Activated CD8-positive, alpha-beta memory T cell treated with anti-CD3 and anti-CD28 coated beads for 4 hours (primary cell): Measurements from ENCODE around the gene XPR1.
"Not testable (repeated sequence)": the region's sequence is repeated elsewhere in the genome, so short reads cannot be mapped to it uniquely, and the experiment has no call there.

ENCODE experiments used
- DNase-seq, 2 donors: peaks; one replicate each; pipeline ENCODE4 v3.0.0-alpha.2; 2020; ENCODE audit warnings: low read depth in 2 of 2

The XPR1 gene

GRCh38 chr1:180722586-180722985, 90.8 kb downstream of the XPR1 start:
- no peak for DNase-seq

DNA sequence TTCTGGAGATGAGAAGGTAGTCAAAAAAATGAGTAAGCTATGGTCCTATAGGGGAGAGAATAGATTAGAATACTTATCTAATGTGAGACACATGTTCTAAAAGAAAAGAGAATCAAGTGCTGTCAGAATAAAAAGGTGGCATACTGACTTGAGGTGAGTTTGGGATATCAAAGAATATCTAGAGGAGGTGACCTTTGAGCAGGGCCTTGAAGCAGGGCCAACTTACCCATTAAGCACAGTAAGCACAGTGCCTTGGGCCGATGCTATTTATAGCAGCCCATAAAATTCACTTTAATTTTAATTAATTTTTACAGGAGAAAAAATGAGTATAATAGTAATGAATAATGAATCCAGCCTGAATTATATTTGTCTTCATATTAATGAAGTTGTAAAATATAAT, 92.2 kb downstream of the XPR1 start:
- no peak for DNase-seq

DNA sequence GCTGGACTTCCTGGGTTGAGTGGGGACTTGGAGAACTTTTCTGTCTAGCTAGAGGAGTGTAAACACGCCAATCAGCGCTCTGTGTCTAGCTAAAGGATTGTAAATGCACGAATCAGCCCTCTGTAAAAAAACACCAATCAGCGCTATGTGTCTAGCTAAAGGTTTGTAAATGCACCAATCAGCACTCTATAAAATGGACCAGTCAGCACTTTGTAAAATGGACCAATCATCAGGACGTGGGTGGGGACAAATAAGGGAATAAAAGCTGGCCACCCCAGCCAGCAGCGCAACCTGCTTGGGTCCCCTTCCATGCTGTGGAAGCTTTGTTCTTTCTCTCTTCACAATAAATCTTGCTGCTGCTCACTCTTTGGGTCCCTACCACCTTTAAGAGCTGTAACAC, 94.2 kb downstream of the XPR1 start:
- DNase-seq = not testable (repeated sequence)

GRCh38 chr1:180727751-180728150, 95.9 kb downstream of the XPR1 start:
- DNase-seq = not testable (repeated sequence)

GRCh38 chr1:180728472-180729106, 96.8 kb downstream of the XPR1 start:
- DNase-seq = no peak

DNA sequence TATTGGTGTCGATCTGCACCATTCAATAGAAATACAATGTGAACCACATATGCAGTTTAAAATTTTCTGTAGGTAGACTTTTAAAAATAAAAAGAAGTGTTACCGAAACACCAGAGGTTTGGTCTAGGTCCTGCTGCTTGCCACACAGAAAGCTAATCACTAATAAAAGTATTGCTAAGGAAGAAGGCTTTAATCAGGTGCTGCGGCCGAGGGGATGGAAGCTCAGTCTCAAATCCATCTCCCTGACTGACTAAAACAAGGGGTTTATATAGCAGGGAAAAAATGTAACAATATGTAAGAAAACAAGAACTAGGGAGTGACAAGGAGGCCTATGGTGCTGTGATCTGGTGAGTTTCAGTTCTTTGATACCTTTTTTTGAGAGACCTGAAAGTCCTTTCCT, 99.3 kb downstream of the XPR1 start:
- DNase-seq = no peak

- no peak for DNase-seq
Observed at GRCh38 chr1:180732866-180733265, 101.0 kb downstream of the XPR1 start.

DNA sequence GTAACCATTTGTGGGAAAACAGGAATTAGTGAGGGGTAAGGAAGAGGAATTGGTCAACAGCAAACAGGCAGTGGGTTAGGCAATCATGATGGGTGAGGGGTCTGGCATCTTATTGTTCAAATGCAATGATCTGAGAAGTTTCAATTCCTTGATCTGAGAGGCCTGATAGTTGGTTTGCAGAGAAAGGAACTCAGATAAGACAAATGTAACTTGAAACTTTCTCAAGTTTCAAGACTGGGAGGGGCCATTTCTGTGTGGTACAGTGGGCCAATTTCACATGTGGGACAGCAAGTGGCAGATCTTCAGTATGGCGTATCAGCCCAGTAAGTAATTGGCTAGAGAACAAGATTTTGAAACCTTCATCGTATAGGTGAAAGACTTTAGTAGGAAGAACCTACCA, 102.5 kb downstream of the XPR1 start:
- no peak for DNase-seq

DNA sequence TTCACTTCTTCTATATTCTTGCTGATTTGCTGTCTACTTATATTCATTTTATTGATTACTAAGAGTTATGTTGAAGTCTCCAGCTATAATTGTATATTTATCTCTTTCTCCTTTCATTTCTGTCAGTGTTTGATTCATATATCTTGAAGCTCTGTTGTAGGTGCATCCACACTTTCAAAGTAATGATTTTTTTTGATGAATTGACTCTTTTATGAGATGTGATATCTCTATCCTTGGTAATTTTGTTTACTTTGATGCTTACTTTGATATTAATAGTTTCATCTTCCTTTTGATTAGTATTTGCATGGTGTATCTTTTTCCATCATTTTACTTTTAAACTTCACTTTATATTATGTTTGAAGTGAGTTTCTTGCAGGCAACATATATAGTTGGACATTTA, 110.8 kb downstream of the XPR1 start:
- no peak for DNase-seq

- no peak for DNase-seq
Observed at GRCh38 chr1:180743868-180744267, 112.0 kb downstream of the XPR1 start.

- no peak for DNase-seq
Observed at GRCh38 chr1:180745098-180745497, 113.3 kb downstream of the XPR1 start.

DNA sequence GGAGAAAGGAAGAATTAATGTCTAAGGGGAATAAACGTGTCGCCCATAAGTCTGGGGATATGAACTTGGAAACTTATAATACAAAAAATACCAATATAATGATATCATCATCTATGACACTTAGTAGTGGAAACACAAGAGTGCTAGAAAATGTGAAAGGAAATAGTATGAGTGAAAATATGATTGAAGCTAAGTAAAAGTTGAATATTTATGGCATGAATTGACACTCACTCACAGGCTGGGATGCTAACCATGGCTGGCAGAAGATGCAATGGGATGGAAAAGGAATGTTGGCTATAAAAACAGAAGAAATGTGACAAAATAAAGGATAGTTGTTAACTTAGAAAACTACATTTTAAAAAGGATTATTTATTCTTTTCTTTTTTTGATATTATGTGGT, 120.1 kb downstream of the XPR1 start:
- DNase-seq = no peak

DNA sequence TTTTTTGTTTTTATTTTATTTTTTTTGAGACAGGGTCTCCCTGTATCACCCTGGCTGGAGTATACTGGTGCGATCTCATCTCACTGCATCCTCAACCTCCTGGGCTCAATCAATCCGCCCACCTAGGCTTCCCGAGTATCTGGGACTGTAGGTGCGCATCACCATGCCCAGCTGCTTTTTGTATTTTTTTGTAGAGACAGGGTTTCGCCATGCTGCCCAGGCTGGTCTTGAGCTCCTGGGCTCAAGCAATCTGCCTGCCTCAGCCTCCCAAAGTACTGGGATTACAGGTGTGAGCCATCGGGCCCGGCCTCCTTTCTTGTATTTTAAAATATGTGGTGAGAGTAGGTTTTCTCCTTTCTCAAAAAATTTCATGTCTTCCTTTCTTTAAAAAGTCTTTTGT, 122.6 kb downstream of the XPR1 start:
- no peak for DNase-seq

GRCh38 chr1:180757657-180758056, 125.8 kb downstream of the XPR1 start:
- no peak for DNase-seq

GRCh38 chr1:180762796-180763195, 131.0 kb downstream of the XPR1 start:
- DNase-seq = no peak

DNA sequence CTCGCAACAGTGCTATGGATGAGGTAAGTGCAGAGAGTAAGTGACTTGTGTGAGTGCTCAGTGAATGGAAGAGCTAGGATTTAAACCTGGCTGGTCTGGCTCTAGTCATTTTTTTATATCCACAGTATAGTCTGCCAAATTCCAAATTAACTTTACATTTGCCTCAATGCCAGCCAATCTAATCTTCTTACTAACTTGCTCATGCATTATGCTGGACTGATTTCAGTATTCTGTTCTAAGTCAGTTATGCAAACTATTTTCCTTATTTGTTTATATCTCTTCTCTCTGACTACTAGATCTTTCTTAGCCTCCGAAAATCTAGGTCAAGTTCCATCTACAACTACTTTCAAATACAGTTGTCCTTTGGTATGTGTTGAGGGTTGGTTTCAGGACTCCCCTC, 133.3 kb downstream of the XPR1 start:
- no peak for DNase-seq

- DNase-seq = no peak
Observed at GRCh38 chr1:180769889-180770288, 138.1 kb downstream of the XPR1 start.

GRCh38 chr1:180773210-180773865, 141.5 kb downstream of the XPR1 start:
- DNase-seq = no peak

GRCh38 chr1:180775801-180776200, 144.0 kb downstream of the XPR1 start:
- no peak for DNase-seq

GRCh38 chr1:180777072-180777689, 145.4 kb downstream of the XPR1 start:
- DNase-seq = no peak

GRCh38 chr1:180778782-180779398, 147.1 kb downstream of the XPR1 start:
- no peak for DNase-seq

GRCh38 chr1:180779584-180779983, 147.8 kb downstream of the XPR1 start:
- DNase-seq = no peak

- DNase-seq = no peak
Observed at GRCh38 chr1:180781718-180782117, 149.9 kb downstream of the XPR1 start.
